Muscle of back (tissue), 11 donors: ENCODE data around the gene PEX14. TPM values are rescaled to one million over a fixed set of nuclear protein-coding genes. Genes with fewer than 3 reads are reported as not detected.
A peak's percentile ranks its signal among the peaks of the same experiment; 100 is the strongest.

Source experiments
- DNase-seq, 3 donors: peaks; one replicate each; pipeline versions ENCODE4 v3.0.0 to v3.0.0-alpha.2; 2013
- polyA plus RNA-seq, 10 donors: library from polyadenylated mRNA; unstranded; fragments of 120-200 nt; gene quantifications; one replicate each; pipeline ENCODE4 v1.2.1, GENCODE V29; 2013; ENCODE audit not compliant: insufficient read length in 10 of 10

The PEX14 gene
- polyA plus RNA-seq, 10 donors: 11.2 to 14.8 (median 13.6) TPM

GRCh38 chr1:10646347-10646861 is 171.7 kb downstream of the PEX14 start:
- no peak for DNase-seq

- no peak for DNase-seq
Measured at GRCh38 chr1:10647414-10648170, 172.8 kb downstream of the PEX14 start.

DNA sequence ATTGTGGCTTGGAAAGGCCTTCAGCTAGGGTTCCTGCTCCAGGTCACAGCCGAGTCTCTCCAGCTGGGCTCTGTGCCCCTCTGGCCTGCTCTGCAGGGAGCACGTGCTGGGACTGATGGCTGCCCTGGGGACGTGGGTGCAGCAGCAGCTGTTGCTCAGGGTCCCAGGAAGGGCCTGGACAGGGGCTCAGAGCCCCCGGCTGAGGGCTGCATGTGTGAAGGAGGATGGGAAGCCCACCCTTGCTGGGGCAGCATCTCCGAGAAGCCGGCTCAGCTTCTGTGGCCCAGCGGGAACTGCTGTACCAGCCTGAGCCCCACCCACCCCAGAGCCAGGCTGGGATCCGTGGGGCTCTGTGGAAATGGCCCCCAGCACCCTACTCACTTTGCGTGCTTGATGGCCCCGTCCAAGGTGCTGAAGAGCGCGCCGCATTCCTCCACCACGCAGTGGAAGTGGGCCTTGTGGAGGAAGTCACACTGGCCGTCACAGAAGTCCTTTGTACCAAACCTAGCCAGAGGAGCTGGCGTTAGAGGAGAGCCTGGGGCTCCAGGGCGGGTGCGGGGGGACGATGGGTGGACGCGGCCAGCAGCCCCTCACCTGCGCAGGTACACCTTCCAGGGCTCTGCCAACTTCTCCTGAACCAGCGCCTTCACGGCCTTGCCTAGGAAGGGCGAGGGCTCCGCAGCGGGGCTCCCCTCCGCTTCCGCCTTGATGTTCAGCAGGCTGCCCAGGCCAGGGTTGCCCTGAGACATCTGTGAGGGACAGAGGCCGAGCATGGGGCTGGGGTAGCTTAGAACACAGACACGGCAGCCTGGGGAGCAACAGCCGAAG is 174.2 kb downstream of the PEX14 start:
- no peak for DNase-seq

DNA sequence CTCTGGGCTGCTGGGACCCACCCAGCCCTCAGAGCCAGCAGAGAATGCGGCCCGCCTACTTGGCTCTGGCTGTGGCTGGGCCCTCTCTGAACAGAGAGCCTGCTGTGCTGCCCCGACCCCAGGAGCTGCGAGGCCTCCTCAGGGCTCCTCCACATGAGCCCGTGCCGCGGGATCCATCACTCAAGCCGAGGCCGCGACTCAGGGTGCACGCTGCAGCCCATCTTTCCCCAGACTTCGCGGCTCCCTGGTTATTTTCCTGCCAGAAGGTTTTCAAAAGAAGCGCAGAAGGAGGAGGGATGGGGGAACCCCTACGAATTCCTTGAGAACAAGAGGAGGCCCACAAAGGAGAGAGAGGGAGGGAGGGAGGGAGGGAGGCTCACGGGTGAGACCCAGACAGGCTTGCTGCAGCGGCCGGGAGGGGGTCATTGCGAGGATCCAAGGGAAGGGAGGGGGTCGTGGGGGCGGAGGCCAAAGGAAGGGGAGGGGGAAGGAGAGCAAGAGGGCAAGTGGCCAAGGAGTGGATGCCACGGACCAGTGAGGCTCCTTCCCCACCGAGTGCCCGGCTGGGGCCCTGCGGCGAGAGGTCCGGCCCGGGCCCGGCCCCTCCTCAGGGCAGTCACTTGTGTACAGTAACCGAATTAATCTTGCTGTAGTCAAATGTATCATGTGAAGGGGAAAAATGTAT is 174.9 kb downstream of the PEX14 start:
- no peak for DNase-seq

- DNase-seq: no peak
Measured at GRCh38 chr1:10650556-10651388, 176.0 kb downstream of the PEX14 start.

- DNase-seq: no peak
Measured at GRCh38 chr1:10651389-10651766, 176.6 kb downstream of the PEX14 start.

GRCh38 chr1:10651793-10652192 is 177.0 kb downstream of the PEX14 start:
- no peak for DNase-seq

GRCh38 chr1:10652626-10653025 is 177.9 kb downstream of the PEX14 start:
- no peak for DNase-seq

DNA sequence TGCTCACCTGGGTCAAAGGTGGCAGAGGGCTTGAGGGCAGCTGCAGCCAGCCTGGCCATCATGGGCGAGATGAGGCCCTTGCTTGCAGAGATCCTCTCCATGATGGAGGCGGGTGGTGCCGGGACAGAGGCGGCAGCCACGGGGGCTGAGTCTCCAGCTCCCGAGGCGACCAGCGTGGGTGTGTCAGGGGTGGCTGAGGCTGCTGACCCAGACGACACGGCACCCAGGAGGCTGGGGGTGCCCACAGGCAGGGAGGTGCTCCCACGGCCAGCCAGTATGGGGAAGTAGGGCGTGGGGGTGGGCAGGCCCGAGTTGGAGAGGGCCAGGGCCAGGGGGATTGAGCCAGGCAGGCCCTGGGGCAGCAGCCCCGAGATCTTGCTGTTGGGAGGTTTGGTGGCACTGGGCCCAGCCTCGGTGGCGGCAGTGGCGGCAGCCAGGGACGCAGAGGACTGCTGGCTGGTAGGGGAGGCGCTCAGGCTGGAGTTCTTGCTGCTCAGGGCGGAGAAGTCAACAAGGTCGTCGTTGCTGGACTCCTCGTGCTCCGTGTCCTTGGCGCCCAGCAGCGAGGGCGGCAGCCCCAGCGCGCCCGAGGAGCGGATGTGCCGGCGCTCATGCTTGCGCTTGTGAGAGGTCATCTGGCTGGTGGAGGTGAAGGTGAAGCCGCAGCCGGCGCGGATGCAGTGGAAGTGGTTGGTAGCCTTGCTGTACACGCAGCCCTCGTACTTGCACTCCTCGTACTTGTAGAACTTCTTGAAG is 178.8 kb downstream of the PEX14 start:
- no peak for DNase-seq

- no peak for DNase-seq
Measured at GRCh38 chr1:10655002-10655401, 180.3 kb downstream of the PEX14 start.

GRCh38 chr1:10656431-10656830 is 181.7 kb downstream of the PEX14 start:
- no peak for DNase-seq

- peak in 1 of 3 donors; percentile 63 for DNase-seq
Measured at GRCh38 chr1:10657088-10657847, 182.5 kb downstream of the PEX14 start.

GRCh38 chr1:10658396-10659066 is 183.8 kb downstream of the PEX14 start:
- no peak for DNase-seq

DNA sequence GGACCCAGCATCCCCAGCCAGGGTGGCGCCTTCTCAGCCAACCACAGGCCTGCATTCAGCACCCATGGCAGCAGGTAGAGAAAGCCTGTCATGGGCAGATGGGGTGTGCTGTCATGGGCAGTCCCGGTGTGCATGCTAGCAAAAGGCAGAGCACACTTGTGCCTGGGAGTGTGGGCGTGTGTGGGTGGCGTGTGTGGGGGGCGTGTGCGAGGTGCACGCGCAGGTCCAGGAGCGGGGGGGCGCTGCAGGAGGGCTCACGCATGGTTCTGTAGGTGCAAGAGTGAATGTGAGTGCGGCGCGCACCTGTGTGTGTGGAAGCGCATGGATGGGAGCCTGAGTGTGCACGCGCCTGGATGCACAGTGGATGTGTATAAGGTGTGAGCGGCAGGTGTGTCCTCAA is 184.5 kb downstream of the PEX14 start:
- no peak for DNase-seq

DNA sequence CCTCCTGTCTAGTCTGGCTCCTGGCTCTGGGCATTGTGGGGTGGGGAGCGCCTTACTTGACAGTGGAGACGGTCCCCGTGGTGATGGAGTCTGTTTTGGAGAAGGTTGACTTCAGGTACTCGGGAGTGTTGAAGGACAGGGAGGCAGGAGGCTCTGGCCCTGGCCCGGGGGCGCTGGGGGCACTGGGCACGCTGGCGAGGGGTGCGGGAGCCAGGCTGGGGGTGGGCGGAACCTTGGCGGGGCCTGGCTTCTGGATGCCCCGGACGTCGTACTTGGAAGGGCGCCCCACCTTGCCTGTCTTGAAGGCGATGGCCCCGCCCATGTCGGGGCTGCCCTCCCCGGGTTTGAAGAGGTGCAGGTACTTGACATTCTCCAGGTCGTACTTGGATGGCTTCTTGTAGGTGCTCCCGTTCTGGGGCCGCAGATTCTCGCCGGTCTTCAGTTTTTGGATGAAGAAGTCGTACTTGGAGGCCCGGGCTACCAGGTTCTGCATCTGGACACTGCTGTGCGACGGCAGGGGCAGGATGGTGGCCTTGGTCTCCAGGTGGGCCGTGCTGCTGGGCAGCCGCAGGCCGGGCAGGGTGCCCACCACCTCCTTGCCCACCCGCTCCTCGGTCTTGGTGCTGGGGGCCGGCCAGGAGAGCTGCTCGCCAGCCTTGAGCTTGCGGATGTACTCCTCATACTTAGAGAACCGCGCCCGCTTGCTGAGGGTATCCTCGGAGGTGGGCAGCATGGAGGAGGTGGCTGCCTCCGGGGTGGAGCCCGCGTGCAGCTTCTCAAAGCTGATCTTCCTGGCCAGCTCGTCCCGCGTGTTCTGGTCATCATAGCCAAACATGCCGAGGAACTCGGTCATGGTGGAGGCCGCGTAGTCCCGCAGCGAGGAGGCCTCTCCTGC is 185.1 kb downstream of the PEX14 start:
- no peak for DNase-seq

DNA sequence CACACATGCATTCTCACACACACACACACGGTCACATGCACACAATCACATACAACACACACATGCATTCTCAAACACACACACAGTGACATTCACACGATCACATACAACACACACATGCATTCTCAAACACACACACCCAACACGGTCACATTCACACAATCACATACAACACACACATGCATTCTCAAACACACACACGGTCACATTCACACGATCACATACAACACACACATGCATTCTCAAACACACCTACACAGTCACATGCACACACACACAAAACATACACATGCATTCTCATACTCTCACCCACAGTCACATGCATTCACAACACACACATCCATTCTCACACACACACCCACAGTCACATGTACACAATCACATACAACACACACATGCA is 186.7 kb downstream of the PEX14 start:
- no peak for DNase-seq

DNA sequence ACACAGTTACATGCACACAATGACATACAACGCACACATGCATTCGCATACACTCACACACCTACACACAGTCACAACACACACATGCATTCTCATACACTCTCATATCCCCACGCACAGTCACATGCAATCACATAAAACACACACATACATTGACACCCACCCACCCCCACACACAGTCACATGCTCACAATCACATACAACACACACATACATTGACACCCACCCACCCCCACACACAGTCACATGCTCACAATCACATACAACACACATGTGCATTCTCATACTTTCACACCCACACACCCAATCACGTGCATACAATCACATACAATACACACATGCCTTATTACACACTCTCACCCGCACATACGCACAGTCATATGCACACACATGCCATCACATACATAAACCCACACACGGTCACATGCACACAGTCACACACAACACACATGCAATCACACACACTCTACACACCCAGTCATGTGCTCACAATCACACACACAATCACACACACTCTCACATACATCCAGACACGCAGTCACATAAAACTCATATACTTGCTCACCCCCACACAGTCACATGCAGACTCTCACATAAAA is 187.4 kb downstream of the PEX14 start:
- no peak for DNase-seq
